Activated T-cell treated with anti-CD3 and anti-CD28 coated beads, Interleukin-2, amount 50 U/mL, for 48 hours (primary cell): ENCODE data around the gene ESYT2.

Experiments
- DNase-seq, 2 experiments: peaks; one replicate each; pipeline ENCODE4 v3.0.0-alpha.2; 2020

The ESYT2 gene

DNA sequence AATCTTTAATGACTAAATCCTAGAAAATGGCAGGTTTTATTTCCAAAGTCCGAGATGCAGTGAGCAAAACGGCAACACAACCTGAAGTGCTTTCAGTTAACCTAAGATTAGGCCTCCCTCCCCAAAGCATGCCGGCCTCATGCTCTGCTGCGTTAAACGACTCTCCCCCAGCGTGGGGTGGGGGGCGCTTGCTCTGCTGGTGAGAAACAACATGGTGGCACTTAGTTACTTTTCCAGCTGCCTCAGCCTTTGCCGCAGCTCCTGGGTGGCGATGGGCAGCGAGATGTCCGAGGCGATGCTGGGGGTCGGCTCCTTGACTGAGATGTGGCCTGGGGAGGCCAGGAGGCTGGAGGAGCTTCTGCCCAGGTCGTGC, 88.0 kb downstream of the ESYT2 start:
- DNase-seq = no peak

DNA sequence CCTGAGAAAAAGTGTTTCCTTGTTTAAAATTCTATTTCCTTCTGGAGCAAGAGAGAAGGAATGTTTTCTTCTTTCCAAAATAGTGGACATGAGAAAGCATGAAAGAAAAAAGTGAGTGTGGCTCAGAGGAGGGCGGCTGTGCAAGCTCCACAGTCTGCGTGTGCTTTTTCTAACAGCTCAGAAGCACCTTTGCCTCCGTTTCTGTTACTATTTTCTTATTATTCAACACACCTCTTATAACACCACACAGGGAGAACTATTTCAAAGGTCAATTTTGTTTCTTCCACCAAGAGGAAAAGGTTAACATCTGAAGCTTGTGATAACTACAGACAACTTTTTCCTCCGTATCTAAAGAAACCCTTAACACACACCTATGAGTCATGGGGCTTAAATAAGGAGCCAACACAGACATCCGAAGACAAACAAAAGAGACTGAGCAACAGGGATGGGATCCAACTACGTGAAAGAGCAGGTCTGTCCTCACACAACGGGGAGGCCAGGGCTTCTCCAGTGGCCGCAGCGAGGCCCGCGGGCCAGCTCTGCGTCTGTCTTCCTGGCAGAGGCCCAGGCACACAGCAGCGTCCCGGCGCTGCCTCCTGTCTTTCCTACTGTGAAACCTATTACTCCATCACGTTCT, 88.5 kb downstream of the ESYT2 start:
- DNase-seq = no peak

DNA sequence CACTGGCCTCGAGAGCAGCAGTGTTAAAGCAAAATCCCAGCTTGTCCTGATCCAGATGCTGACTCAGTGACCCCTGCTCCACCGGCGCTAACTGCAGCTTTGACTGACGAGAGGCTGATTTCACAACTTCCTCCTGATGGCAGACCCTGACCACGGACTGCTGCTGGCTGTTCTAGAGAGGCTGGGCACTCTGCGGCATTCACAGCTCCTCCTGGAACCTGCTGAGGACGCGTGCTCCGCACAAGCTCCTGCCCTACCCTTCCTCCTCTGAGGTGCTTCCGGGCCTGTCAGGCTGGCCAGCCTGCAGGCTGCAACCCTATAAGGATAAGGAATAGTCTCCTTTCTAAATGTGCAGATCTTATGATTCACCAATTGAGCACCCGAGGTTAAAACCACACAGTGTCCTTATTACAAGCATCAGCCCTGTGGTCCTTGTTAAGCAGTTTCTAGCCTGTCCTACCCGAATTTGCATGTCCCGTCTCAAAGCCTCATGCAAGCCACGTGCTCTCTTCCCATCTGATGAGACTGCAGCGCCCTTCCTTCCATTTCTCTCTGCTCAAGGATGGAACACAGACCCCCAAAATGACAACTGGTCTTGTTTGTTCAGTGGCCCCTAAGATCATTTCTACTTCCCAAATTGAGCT, 89.2 kb downstream of the ESYT2 start:
- DNase-seq = no peak

DNA sequence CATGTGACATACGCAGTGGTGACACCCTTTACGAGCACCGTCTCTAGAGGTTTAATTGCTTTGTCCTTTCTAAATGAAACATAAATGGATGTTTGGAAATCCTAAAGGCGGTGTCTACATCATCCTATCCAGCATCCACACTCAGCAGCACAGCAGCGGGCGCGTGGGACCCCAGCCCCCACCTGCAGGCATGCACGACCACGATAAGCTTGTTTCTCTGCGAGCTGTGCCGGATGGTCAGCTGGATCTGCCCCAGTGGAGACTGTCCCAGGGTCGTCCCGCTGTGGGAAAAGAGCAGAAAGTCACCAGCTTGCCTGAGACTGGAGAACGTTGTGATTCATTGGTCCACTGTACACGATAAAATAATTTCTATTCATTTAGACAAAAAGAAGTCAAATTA, 90.5 kb downstream of the ESYT2 start:
- no peak for DNase-seq

DNA sequence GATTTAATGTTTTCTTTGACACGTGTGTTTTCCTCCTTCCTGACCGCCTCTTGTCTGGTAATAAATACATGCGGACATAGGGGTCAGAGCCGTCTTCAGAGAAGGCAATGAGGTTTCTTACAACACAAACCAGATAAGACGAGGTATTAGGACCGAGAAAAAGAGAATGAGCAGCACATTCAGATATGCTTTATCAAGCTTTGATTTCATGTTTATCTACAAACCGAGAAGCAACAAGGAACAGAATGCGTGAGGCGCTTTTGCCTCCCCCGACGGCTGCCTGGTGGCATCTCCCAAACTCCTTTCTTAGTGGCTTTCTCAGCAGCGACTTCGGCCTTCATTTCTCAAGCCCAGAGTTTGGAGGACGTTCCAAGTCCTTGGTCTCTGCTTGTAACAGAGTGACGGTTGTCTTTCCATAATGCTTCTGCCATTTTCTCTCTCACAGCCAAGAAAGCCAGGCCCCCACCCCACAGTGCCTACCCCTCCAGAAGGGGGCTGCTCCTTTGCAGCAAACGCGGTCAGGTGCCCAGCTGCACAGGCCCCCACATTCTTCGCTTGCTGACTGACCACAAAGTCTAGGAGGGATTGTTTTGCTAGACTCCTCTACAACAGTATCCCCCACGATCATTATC, 92.1 kb downstream of the ESYT2 start:
- DNase-seq = no peak

DNA sequence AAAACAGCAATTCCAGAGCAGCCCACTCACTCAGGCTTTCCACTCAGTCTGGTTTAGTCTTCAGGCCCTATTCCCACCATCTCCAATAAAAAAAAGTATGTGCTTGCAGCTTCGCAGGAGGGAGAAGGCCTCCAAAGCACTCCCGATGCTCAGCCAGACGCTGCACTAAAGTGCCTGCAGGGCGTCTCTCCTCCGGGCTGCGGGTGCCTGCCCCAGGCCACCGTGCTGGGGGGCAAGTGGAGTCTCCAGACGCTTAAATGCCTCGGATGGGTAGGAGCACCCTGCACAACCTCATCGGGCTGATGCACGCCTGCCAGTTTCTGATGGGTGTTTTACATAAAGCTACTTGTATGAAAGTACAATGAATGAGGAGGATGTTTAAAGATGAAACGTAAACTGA, 93.4 kb downstream of the ESYT2 start:
- DNase-seq = no peak

DNA sequence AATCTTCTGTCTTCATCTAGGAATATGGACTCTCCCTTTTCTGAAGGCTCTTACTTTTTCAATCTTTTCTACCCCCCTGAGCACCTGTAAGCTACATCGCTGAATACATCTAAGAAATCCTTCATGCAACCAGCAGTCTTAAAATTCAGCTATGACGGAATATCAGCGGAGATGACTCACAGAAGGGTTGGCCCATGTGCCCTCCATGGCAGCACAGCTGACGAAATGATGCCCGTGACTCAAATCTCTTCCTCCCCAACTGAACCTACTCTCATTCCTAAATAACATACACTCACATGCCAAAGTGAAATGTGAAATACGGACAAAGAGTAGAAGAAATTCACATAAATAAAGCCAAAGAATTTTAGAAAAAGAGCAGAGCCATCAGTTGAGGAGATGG, 94.4 kb downstream of the ESYT2 start:
- DNase-seq = no peak

DNA sequence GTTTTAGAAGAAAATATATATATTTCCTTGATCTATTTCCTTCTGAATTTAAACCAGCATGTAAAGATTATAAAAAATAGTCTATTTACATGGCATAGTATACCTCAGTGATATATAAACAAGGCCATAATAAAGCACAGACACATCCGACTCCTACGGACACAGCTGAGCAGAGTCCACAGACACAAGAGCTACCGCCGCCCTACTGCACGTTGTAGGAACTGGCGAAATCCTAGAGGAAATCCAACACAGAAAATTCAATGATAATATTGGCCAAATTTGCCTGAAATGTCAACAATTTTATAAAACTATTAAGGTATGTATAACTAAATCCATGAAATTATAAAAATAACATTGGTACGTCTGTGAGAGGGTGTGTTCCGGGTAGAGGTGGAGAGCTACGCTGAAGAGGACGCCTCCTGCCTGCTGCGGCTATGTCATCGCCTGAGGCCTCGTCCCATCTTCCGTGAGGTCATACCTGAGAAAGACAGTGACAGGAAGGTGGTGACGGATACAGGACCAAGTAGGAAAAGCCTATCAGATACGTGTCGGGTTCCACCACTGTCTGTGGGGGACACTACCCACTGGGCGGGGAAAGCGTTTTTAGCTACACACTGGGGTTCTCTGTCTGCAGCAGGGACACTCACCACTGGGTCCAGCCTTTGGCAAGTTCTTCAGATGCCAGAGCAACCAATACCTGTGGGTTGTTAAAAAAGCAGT, 95.4 kb downstream of the ESYT2 start:
- DNase-seq = no peak

DNA sequence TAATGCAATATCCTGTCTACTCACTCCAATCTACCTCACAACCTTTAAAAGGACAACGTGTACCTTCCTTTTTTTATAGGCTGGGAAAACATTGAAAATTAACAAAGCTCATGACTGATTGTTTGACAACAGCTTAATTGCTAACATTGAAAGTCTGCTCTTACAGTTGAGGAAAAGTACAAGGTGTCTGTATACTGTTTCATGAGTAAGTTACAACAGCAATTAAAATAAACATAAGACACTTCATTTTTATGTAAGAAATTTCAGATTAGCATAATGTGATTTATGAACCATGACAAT, 96.1 kb downstream of the ESYT2 start:
- DNase-seq = no peak

DNA sequence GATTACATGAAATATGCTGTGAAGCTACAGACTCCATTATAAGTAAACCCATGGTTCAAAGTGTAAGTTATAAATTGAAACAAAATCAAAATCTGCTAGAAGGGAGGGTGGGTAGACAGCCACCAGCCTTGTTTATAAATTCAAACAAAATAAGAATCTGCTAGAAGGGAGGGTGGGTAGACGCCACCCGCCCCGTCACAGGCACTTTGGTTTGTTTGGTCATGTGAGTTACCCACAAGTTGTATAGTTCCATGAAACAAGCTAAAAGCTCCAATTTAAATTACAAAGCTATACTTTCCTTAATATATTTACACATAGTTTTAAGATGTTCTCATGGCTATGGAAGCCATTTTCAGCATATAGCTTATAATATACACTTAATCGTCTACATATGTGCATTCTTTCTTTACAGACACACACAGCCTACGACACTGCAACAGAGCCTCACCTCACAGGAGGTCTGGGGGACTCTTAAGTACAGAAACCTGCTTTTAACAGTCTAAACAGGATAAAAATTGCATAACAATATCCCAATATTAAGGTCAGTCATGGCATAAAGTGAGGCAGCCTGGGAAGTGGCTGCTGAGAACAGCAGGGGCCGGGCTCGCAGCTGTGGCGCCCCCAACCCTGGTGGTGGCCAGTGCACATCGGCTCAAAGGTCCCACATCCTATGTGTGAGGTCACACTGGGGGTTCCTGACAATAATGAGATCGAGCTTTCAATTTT, 96.7 kb downstream of the ESYT2 start:
- no peak for DNase-seq

DNA sequence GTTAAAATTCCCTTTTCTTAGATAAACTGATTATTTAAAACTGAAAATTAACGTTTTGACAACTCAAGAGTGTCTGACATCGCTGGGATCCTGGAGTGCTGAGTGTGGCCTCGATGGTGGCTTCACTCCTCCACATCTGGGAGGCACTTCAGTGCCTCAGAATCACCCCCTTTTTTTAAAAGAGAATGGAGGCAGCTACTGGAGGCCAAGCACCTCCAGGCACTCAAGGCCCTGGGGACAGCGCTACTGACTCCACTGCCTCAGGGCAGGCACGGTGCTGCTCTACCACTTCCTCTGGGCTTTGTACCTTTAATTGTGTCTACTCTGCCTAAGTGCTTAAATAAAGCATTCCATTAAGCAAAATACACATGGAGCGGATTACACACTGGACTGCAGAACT, 97.5 kb downstream of the ESYT2 start:
- DNase-seq = peak in 1 of 2 experiments; percentile 7

DNA sequence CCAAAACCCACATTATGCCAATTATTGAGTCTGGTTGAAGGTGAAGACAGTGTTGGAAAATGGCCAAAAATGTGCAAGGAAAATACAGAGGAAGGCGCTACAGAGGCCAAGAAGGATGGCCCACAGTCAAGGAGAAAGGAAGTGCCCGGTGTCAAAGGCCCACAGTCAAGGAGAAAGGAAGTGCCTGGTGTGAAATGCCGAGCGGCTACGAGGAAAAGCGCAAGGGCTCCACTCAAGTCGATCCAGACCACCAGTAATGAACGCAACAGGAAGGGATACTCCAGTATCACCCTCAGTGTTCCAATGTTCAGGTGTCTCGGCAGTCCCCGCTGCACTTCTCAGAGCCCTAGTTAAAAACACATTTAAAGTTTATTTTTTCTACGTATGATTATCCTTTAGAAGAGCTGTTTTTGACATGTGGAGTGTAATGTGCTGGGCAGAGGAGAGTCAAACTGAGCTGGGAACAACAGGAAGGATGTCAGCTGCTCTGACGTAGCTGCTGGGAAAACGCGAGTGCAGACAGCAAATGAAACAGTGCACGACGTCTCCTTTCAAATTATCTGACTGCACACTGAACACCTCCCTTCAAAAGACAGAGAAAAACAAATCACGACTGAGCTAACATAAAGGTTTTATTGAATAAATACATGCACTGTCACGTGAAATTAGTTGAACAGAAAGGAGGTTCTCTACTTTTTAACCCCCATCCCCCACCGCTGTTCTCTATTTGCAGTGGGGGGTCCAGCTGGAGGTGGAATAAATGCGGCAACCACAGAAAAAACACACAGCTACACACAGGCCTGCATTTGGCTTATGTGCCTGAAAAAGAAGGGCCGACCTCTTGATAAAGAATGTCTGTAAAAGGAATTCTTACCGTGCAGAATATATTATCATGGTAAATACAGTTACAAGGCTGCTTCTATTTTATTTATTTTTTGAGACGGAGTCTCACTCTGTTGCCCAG, 98.6 kb downstream of the ESYT2 start:
- no peak for DNase-seq

DNA sequence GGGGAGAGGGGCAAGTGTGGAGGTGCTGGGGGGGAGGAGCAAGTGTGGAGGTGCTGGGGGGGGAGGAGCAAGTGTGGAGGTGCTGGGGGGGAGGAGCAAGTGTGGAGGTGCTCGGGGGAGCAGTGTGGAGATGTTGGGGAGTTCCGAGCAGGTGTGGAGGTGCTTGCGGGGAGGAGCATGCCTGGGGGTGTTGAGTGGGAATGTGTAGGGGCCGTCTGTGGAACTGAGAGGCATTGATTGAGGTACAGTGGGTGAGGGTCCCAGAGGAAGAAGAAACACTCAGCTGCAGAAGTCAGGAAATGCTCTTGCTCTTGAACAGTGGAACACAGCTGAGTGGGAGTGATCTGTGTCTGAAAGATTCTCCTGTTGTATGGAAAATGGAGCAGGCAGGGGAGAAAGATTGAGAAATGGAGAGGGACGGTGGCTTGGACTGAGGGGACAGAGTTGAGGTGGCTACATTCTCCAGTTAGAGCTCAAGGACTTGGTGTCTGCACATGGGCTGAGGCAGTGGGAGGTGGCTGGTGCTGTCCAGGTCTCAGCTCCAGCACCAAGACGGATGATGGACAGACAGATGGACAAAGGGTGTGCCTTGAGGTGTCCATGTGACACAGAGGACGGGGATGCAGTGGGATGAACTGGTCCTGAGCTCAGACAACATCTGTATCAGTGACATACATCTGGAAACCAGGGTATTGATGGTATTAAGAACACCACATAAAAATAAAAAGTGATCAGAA, 99.5 kb downstream of the ESYT2 start:
- no peak for DNase-seq

DNA sequence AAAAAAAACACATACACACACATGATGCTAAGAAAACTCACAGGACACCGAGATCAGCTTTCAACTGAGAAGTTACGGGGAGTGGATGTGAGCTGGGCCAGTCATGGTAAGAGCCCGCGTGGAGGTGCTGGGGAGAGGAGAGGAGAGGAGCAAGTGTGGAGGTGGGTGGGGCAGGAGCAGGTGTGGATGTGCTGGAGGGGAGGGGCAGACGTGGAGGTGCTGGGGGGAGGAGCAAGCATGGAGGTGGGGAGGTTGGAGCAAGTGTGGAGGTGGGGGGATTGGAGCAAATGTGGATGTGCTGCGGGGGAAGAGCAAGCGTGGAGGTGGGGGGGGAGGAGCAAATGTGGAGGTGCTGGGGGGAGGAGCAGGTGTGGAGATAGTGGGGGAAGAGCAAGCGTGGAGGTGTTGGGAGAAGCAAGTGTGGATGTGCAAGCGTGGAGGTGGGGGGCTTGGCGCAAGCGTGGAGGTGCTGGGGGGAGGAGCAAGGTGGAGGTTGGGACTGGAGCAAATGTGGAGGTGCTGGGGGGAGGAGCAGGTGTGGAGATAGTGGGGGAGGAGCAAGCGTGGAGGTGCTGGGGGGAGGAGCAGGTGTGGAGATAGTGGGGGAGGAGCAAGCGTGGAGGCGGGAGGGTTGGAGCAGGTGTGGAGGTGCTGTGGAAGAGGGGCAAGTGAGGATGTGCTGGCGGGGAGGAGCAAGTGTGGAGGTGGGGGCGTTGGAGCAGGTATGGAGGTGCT, 100.2 kb downstream of the ESYT2 start:
- no peak for DNase-seq

DNA sequence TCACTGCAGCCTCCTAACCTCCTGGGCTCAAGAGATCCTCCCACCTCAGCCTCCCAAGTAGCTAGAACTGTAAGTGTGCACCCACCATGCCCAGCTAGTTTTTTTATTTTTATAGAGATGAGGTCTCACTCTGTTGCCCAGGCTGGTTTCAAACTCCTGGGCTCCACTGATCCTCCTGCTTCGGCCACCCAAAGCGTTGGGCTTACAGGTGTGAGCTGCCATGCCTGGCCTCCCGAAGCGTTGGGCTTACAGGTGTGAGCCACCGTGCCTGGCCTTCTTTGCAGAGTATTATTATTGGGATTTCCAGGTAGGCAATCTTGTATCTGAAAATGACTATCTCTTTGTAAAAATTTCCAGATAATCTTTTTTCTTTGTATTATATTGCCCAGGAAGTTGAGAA, 101.6 kb downstream of the ESYT2 start:
- DNase-seq = no peak

DNA sequence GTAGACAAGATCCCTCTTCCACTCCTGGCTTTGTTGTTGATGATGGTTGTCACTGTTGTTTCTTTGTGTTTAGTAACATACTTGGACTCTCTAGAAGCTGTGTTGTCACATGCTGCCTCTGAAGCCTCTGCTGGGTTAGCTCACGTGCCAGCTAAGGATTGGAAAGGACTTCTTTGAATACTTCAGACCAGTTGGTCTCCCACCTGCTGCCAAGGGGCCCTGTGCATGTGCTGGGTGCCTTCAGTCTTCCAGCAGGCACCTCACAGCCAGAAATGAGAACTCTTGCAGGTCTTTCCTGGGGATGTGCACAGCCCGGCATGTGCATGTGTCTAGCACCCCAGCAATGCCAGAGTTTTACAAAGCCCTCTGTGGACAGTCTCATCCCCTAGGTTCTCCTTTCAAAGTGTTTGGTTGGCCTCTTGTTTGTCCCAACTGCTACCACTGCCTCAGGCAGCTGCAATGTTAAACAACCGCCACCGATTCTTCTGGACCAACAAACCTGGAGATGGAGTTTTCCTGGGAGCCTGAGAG, 103.0 kb downstream of the ESYT2 start:
- no peak for DNase-seq

DNA sequence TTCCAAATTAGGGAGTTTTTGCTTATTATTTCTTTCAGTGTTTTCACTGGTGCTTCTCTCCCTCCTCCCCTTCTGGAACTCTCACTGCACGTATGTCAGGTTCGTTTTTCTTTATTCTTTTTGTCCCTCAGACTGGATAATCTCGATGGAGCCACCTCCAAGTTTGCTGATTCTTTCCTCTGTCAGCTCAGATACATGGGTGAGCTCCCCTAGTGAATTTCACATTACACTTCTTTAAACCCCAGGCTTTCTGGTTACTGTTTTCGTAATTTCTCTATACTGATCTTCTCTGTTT, 103.9 kb downstream of the ESYT2 start:
- no peak for DNase-seq

DNA sequence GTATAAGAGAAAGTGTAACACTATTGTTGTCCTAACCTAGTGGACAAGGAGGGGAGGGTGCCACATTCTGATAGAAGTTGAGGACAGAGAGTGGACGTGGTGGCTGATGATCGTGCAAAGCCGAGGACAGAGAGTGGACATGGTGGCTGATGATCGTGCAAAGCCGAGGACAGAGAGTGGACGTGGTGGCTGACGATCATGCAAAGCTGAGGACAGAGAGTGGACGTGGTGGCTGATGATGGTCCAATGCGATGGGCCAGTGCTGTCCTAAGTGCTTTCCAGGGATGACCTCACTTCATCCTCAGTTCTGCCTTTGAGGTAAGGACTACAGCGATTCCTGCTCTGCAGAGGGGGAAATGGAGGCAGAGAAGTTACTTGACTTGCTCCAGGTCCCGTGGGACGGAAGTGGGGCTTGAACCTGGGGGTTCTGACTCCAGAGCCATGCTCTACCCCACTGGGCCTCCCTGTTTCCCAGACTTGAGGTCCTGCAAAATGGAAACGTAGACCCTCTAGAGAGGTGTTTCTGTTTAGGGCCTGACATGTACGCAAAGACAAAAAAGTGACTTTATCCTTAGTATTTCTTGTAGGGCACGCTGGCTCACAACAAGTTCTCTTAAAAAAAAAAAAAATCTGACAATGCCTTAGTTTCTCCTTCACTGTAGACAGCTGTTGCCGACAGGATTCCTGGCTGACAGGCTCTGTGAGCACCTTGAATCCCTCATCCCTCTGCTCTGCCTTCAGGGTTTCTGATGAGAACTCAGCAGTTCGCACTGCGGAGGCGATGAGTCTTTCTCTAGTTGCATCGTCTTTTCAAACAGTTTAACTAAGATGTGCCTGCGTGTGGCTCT, 104.4 kb downstream of the ESYT2 start:
- no peak for DNase-seq

DNA sequence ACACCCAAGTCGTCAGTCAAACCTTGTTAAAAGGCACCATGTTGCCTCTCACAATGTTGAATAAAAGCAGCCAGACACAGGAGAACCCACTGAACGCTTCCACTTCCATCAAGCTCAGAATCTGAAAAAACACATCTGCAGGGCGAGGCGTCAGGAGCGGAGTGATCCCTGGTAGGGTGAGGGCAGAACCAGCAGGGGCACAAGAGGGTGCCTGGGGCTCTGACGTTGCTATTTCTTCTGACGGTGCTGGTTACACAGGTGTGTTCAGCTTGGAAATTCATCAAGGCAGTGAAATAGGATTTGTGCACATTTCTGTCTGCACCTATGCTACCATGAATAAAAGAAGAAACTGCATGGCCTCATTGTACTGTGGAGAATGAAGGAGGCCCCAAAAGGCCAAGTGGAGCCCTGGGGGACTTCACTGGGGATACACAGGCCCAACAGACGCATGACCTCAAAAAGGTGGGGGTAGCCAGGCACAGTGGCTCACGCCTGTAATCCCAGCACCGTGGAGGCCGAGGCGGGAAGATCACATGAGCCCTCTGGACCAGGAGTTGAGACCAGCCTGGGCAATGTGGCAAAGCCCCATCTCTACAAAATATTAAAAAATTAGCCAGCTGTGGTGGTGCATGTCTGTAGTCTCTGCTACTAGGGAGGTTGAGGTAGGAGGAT, 105.5 kb downstream of the ESYT2 start:
- DNase-seq = no peak
